Coronary artery (tissue), 2 donors: ENCODE data around the gene HTR3D.
"Not testable (repeated sequence)": the region's sequence is repeated elsewhere in the genome, so short reads cannot be mapped to it uniquely, and the experiment has no call there.

Experiments
- DNase-seq: peaks from one replicate; pipeline ENCODE4 v3.0.0-alpha.2; 2017; ENCODE audit warnings: low spot score
- H3K27ac ChIP-seq, 2 donors: fragments of 200-600 bp; sonication (generic); one replicate each; pipeline ENCODE4 v1.5.1; 2016 to 2019
- H3K4me3 ChIP-seq: fragments of 200-600 bp; sonication (generic); 2 replicates; pipeline ENCODE4 v1.5.1; 2016; ENCODE audit warnings: mild to moderate bottlenecking, moderate library complexity
- TF ChIP-seq, protein P1 (sequence below): fragments of 200-600 bp; sonication (generic); IDR thresholded peaks from one replicate; pipeline ENCODE4 v1.5.1; 2019; ENCODE audit warnings: antibody characterized with exemption

HTR3D gene

GRCh38 chr3:184059424-184059823 lies 27.9 kb downstream of the HTR3D start:
- TF ChIP-seq, protein P1, sequence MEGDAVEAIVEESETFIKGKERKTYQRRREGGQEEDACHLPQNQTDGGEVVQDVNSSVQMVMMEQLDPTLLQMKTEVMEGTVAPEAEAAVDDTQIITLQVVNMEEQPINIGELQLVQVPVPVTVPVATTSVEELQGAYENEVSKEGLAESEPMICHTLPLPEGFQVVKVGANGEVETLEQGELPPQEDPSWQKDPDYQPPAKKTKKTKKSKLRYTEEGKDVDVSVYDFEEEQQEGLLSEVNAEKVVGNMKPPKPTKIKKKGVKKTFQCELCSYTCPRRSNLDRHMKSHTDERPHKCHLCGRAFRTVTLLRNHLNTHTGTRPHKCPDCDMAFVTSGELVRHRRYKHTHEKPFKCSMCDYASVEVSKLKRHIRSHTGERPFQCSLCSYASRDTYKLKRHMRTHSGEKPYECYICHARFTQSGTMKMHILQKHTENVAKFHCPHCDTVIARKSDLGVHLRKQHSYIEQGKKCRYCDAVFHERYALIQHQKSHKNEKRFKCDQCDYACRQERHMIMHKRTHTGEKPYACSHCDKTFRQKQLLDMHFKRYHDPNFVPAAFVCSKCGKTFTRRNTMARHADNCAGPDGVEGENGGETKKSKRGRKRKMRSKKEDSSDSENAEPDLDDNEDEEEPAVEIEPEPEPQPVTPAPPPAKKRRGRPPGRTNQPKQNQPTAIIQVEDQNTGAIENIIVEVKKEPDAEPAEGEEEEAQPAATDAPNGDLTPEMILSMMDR: no peak
- DNase-seq: no peak
- Histone ChIP-seq H3K4me3 (no peak overlapping the region), H3K27ac (no peak overlapping the region)

GRCh38 chr3:184062637-184063036 lies 31.1 kb downstream of the HTR3D start:
- TF ChIP-seq, protein P1: no peak
- no peak for DNase-seq

GRCh38 chr3:184066211-184066610 lies 34.7 kb downstream of the HTR3D start:
- Histone ChIP-seq H3K4me3 (no peak overlapping the region), H3K27ac (no peak overlapping the region)
- DNase-seq: no peak
- TF ChIP-seq, protein P1: no peak

More at GRCh38 chr3:184062637-184063036, 31.1 kb downstream of the HTR3D start:
- Histone ChIP-seq H3K4me3 (no peak overlapping the region), H3K27ac (no peak overlapping the region)

GRCh38 chr3:184067573-184068055 lies 36.1 kb downstream of the HTR3D start:
- H3K4me3 ChIP-seq: no peak overlapping the region
- TF ChIP-seq, protein P1: no peak
- no peak for DNase-seq
- no peak overlapping the region for H3K27ac ChIP-seq

- DNase-seq: no peak
- TF ChIP-seq, protein P1: no peak
- no peak overlapping the region for H3K4me3 ChIP-seq
- no peak overlapping the region for H3K27ac ChIP-seq
Observed at GRCh38 chr3:184068344-184068743, 36.8 kb downstream of the HTR3D start.

DNA sequence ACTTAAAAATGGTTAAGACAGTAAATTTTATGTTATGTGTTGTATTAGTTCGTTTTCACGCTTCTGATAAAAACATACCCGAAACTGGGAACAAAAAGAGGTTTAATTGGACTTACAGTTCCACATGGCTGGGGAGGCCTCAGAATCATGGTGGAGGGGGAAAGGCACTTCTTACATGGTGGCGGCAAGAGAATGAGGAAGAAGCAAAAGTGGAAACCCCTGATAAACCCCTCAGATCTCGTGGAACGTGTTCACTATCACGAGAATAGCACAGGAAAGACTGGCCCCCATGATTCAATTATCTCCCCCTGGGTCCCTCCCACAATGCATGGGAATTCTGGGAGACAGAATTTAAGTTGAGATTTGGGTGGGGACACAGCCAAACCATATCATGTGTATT lies 39.6 kb downstream of the HTR3D start:
- not testable (repeated sequence) for H3K27ac ChIP-seq, H3K4me3 ChIP-seq, DNase-seq

DNA sequence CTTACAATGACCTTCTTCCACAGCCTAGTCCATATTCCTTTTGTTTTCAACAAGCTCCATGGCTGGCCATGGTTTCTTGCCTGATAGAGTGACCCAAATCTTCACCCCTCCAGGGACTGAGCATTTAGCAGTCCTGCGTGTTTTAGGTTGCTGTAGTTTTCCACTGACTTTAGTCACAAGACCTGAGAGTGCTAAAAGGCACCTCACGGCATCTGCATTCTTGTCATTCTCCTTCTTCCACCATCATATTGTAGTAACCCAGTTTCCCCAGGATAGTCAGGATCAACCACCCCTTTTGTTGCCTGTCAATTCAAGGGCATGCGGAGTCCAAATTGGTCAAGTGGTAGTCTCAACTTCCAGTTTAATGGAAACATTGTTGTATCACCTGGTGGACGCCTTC lies 42.1 kb downstream of the HTR3D start:
- Histone ChIP-seq H3K4me3 (no peak overlapping the region), H3K27ac (no peak overlapping the region)
- DNase-seq: no peak
- TF ChIP-seq, protein P1: no peak

- no peak for DNase-seq
- Histone ChIP-seq H3K27ac (no peak overlapping the region), H3K4me3 (no peak overlapping the region)
- TF ChIP-seq, protein P1: no peak
Observed at GRCh38 chr3:184075901-184076300, 44.4 kb downstream of the HTR3D start.
